Breast epithelium (tissue), 4 donors: Measurements from ENCODE around the gene HENMT1. TPM values are rescaled to one million over a fixed set of nuclear protein-coding genes. Genes with fewer than 3 reads are reported as not detected.

Experiments
- DNase-seq, 2 donors: peaks; one replicate each; pipeline ENCODE4 v3.0.0-alpha.2; 2019; ENCODE audit warnings: low spot score in 2 of 2
- H3K27ac ChIP-seq, 2 donors: fragments of 200-600 bp; sonication (generic) in 1 of 2; one replicate each; pipeline ENCODE4 v1.5.1; 2016 to 2019; ENCODE audit warnings: mild to moderate bottlenecking in 1 of 2
- H3K27me3 ChIP-seq, 2 donors: fragments of 200-600 bp; sonication (generic) in 1 of 2; one replicate each; pipeline versions ENCODE4 v1.5.1 to v1.6.0; 2017 to 2019; ENCODE audit warnings: control low read depth in 1 of 2, mild to moderate bottlenecking in 1 of 2
- H3K36me3 ChIP-seq: fragments of 200-600 bp; one replicate; pipeline ENCODE4 v1.5.1; 2019
- H3K4me1 ChIP-seq, 2 donors: fragments of 200-600 bp; sonication (generic); one replicate each; pipeline ENCODE4 v1.5.1; 2016 to 2019; ENCODE audit warnings: control low read depth in 1 of 2
- H3K4me3 ChIP-seq, 3 donors: fragments of 200-600 bp; sonication (generic); 1 replicate in 2 of 3; 2 replicates in 1 of 3; pipeline ENCODE4 v1.5.1; 2016 to 2019; ENCODE audit warnings: mild to moderate bottlenecking in 3 of 3, moderate library complexity in 2 of 3
- H3K9me3 ChIP-seq, 2 donors: fragments of 200-600 bp; sonication (generic) in 1 of 2; one replicate each; pipeline ENCODE4 v1.5.1; 2016 to 2019; ENCODE audit warnings: control low read depth in 1 of 2
- CTCF ChIP-seq, 3 donors: fragments of 450-650 bp; IDR thresholded peaks; one replicate each; pipeline ENCODE4 v1.5.1; 2016 to 2017; ENCODE audit warnings: antibody characterized with exemption in 3 of 3, mild to moderate bottlenecking in 3 of 3, moderate library complexity in 3 of 3
- POLR2A ChIP-seq: fragments of 450-650 bp; IDR thresholded peaks from one replicate; pipeline ENCODE4 v1.6.1; 2016; ENCODE audit warnings: antibody characterized with exemption, mild to moderate bottlenecking, moderate library complexity
- POLR2AphosphoS5 ChIP-seq, 3 donors: sonication (generic); formaldehyde crosslinking; IDR thresholded peaks; one replicate each; pipeline ENCODE4 v1.6.1; 2017; ENCODE audit warnings: antibody characterized with exemption in 3 of 3
- intact Hi-C: fragments of 100-400 bp; cut with DNase I; formaldehyde crosslinking; loops from one replicate; pipeline ENCODE4 v1.15.1; 2023; ENCODE audit warnings: low total_unique reads
- total RNA-seq, 3 donors: library from RNA; depleted of rRNA; stranded (reverse); fragments of >200 nt; gene quantifications; one replicate each; pipeline ENCODE4 v1.1.0, GENCODE V29; 2016

HENMT1 gene
- total RNA-seq, 3 donors from 2014 or later, result 5.2 to 6.9 (median 6.6) TPM

- Histone ChIP-seq H3K4me1 (no peaks in the 10 kb centered on the region), H3K27ac (no peak overlapping the region), H3K4me3 (no peak overlapping the region), H3K27me3 (no peaks in the 10 kb centered on the region), H3K36me3 (no peaks in the 10 kb centered on the region), H3K9me3 (no peaks in the 10 kb centered on the region)
- no peak for DNase-seq
- intact Hi-C loops, result no loop called here
- TF ChIP-seq POLR2AphosphoS5 (IDR thresholded peaks at IDR 0.05), result no peak
- no peak for TF ChIP-seq POLR2A
- no peak for TF ChIP-seq CTCF (IDR thresholded peaks at IDR 0.05)
Measured at GRCh38 chr1:108600504-108600903, 60.4 kb downstream of the HENMT1 start.

- no peak for DNase-seq
- intact Hi-C loops, result no loop called here
- Histone ChIP-seq H3K4me1 (no peaks in the 10 kb centered on the region), H3K36me3 (no peaks in the 10 kb centered on the region), H3K27ac (no peak overlapping the region), H3K27me3 (no peaks in the 10 kb centered on the region), H3K9me3 (no peaks in the 10 kb centered on the region), H3K4me3 (no peak overlapping the region)
- TF ChIP-seq POLR2A (no peak), CTCF (IDR thresholded peaks at IDR 0.05) (no peak), POLR2AphosphoS5 (IDR thresholded peaks at IDR 0.05) (no peak)
Measured at GRCh38 chr1:108598340-108598739, 62.6 kb downstream of the HENMT1 start.

Other genes starting within 250 kb of the HENMT1 start
- under 1 TPM in 2 of 3 donors, not detected in 1; 0.33 to 0.59 TPM for gene NBPF6, start 210.8 kb downstream of the HENMT1 start, total RNA-seq
- gene EEIG2, start 101.0 kb downstream of the HENMT1 start, total RNA-seq, result 10 to 100 TPM; 10.2 to 31.3 (median 18.4) TPM
- gene PRPF38B, start 31.2 kb upstream of the HENMT1 start, total RNA-seq, result 10 to 100 TPM; 26.9 to 40.8 (median 32.8) TPM
- not detected for gene FNDC7, start 51.8 kb upstream of the HENMT1 start, total RNA-seq
- gene STXBP3, start 85.6 kb upstream of the HENMT1 start, total RNA-seq, result 100 to 1,000 TPM in 1 of 3 donors, 10 to 100 TPM in 2; 62.6 to 127 (median 79.5) TPM
- gene AKNAD1, start 196.0 kb upstream of the HENMT1 start, total RNA-seq, result 1 to 10 TPM; 2.3 to 4.1 (median 2.9) TPM
- 10 to 100 TPM; 11.5 to 25.9 (median 18.1) TPM for gene GPSM2, start 215.9 kb upstream of the HENMT1 start, total RNA-seq